B cell (primary cell): ENCODE data around the gene GPR87. TPM values are rescaled to one million over a fixed set of nuclear protein-coding genes. Genes with fewer than 3 reads are reported as not detected.

ENCODE experiments used
- ATAC-seq: fragments of 200-7000 bp; cut with Tn5 transposase; one replicate; pipeline ENCODE4 v1.10.0; 2021; ENCODE audit warnings: low read depth, mild to moderate bottlenecking, moderate number of reproducible peaks, moderate library complexity
- CTCF ChIA-PET: fragments of 350-600 bp; sonication (Branson Sonifier 250); formaldehyde crosslinking; loops from one replicate; lab custom pipeline; 2021; ENCODE audit warnings: antibody characterized with exemption, inconsistent platforms; lab: Charles Lee
- POLR2A ChIA-PET: fragments of 350-600 bp; sonication (Branson Sonifier 250); formaldehyde crosslinking; loops from one replicate; lab custom pipeline; 2021; ENCODE audit warnings: antibody characterized with exemption; lab: Charles Lee
- DNase-seq: peaks from one replicate; pipeline ENCODE4 v3.0.0; 2013
- H2AFZ ChIP-seq: 2 replicates; pipeline ENCODE4 v1.6.1; 2012; ENCODE audit warnings: mild to moderate bottlenecking, low read depth, low read length; ENCODE audit not compliant: insufficient read depth, poor library complexity, severe bottlenecking
- H3K27ac ChIP-seq, 2 donors: 1 replicate in 1 of 2; 2 replicates in 1 of 2; pipeline ENCODE4 v1.5.1; 2012 to 2013; ENCODE audit warnings: low read length in 2 of 2, mild to moderate bottlenecking in 2 of 2, moderate library complexity in 1 of 2
- H3K27me3 ChIP-seq, 4 experiments: fragments of 200-600 bp in 1 of 4; sonication (generic) in 1 of 4; replicated peaks in 1 of 4; 1 replicate in 2 of 4; 2 replicates in 2 of 4; pipeline versions ENCODE4 v1.6.1 to v1.7.0; 2013 to 2016; ENCODE audit warnings: low read length in 3 of 4, mild to moderate bottlenecking in 2 of 4, mixed read lengths in 1 of 4, moderate library complexity in 1 of 4; ENCODE audit not compliant: insufficient read depth in 4 of 4, control insufficient read depth in 3 of 4; ENCODE audit errors: control extremely low read depth in 1 of 4
- H3K36me3 ChIP-seq, 2 experiments: replicated peaks in 1 of 2; 1 replicate in 1 of 2; 2 replicates in 1 of 2; pipeline versions ENCODE4 v1.6.1 to v1.7.1; 2013; ENCODE audit warnings: low read length in 1 of 2; ENCODE audit not compliant: insufficient read depth in 2 of 2, control insufficient read depth in 1 of 2; ENCODE audit errors: control extremely low read depth in 1 of 2, extremely low read depth in 1 of 2
- H3K4me1 ChIP-seq, 2 donors: fragments of 200-600 bp in 1 of 2; sonication (generic) in 1 of 2; 1 replicate in 1 of 2; 2 replicates in 1 of 2; pipeline versions ENCODE4 v1.5.1 to v1.6.1; 2013 to 2017; ENCODE audit warnings: low read length in 2 of 2; ENCODE audit not compliant: control insufficient read depth in 2 of 2, insufficient read depth in 2 of 2
- H3K4me2 ChIP-seq: replicated peaks from 2 replicates; pipeline ENCODE3; 2012; ENCODE audit warnings: mild to moderate bottlenecking, low read depth, low read length; ENCODE audit not compliant: poor library complexity, severe bottlenecking
- H3K4me3 ChIP-seq, 5 experiments: fragments of 200-600 bp in 1 of 5; sonication (generic) in 1 of 5; 1 replicate in 3 of 5; 2 replicates in 2 of 5; pipeline versions ENCODE4 v1.5.1 to v1.7.0; 2011 to 2016; ENCODE audit warnings: low read length in 4 of 5, mild to moderate bottlenecking in 4 of 5, low read depth in 2 of 5, control low read depth in 1 of 5, moderate library complexity in 1 of 5; ENCODE audit not compliant: insufficient read depth in 1 of 5; ENCODE audit errors: control extremely low read depth in 1 of 5, extremely low read depth in 1 of 5
- H3K79me2 ChIP-seq: fragments of 200-600 bp; sonication (generic); one replicate; pipeline ENCODE4 v1.6.0; 2016; ENCODE audit warnings: low read length; ENCODE audit not compliant: control insufficient read depth, insufficient read depth
- H3K9ac ChIP-seq: fragments of 200-600 bp; sonication (generic); 2 replicates; pipeline ENCODE4 v1.6.1; 2017; ENCODE audit warnings: mild to moderate bottlenecking, low read length, moderate library complexity
- H3K9me3 ChIP-seq, 3 donors: one replicate each; pipeline versions ENCODE4 v1.6.1 to v1.7.1; 2013; ENCODE audit warnings: low read length in 2 of 3; ENCODE audit not compliant: control insufficient read depth in 2 of 3, insufficient read depth in 1 of 3; ENCODE audit errors: control extremely low read depth in 1 of 3
- H4K20me1 ChIP-seq: 2 replicates; pipeline ENCODE4 v1.6.0; 2012; ENCODE audit warnings: mild to moderate bottlenecking, low read length; ENCODE audit not compliant: insufficient read depth, control insufficient read depth, poor library complexity, severe bottlenecking
- H3K27ac Mint-ChIP-seq: one replicate; pipeline ENCODE4 v1.8.0; 2021; ENCODE audit warnings: mixed read lengths
- H3K27me3 Mint-ChIP-seq: one replicate; pipeline ENCODE4 v1.8.0; 2021; ENCODE audit warnings: mixed read lengths
- H3K4me1 Mint-ChIP-seq: one replicate; pipeline ENCODE4 v1.8.0; 2021; ENCODE audit warnings: mixed read lengths
- H3K4me3 Mint-ChIP-seq: one replicate; pipeline ENCODE4 v1.8.0; 2021; ENCODE audit warnings: mixed read lengths
- H3K9me3 Mint-ChIP-seq: one replicate; pipeline ENCODE4 v1.8.0; 2022; ENCODE audit warnings: mixed read lengths; ENCODE audit not compliant: insufficient read depth
- CTCF ChIP-seq: fragments of 200-600 bp; IDR thresholded peaks from one replicate; pipeline ENCODE4 v1.8.0; 2022; ENCODE audit warnings: antibody characterized with exemption, mild to moderate bottlenecking
- EZH2 ChIP-seq: IDR thresholded peaks from 2 replicates; pipeline ENCODE4 v1.6.1; 2012; ENCODE audit warnings: borderline replicate concordance, low read depth, mild to moderate bottlenecking, moderate library complexity, low read length; ENCODE audit not compliant: insufficient read depth, poor library complexity, severe bottlenecking
- WGBS: methylation state at CpG from one replicate; pipeline ENCODE4 v1.1.5; 2013; ENCODE audit warnings: missing lambda C conversion rate; ENCODE audit not compliant: insufficient coverage; 5-methylcytosine and 5-hydroxymethylcytosine counted together
- intact Hi-C: fragments of 100-400 bp; cut with micrococcal nuclease; formaldehyde crosslinking; loops from one replicate; pipeline ENCODE4 v1.10.0; 2022
- polyA plus RNA-seq: library from polyadenylated mRNA; depleted of rRNA; stranded (reverse); fragments of >200 nt; gene quantifications from 2 replicates; pipeline ENCODE4 v1.2.3, GENCODE V29; 2012
- total RNA-seq, 2 donors: library from RNA; stranded (reverse); fragments of 120-200 nt in 1 of 2; gene quantifications; 1 replicate in 1 of 2; 2 replicates in 1 of 2; pipeline versions ENCODE4 v1.2.3 to v1.2.4, GENCODE V29; 2013 to 2022

The GPR87 gene
- total and polyA plus RNA-seq, 2 donors (not counting 1 experiment from before 2014, with no cell fraction given): not detected

GRCh38 chr3:151321526-151321925 lies 4.9 kb upstream of the GPR87 start:
- Histone ChIP-seq H3K4me3 (no peak overlapping the region), H3K36me3 (no peaks in the 10 kb centered on the region), H3K4me1 (no peaks in the 10 kb centered on the region), H3K27ac (no peak overlapping the region), H3K9ac (no peak overlapping the region), H3K9me3 (no peaks in the 10 kb centered on the region), H3K27me3 (no peaks in the 10 kb centered on the region), H3K4me2 (no peak overlapping the region), H3K79me2 (no peaks in the 10 kb centered on the region), H4K20me1 (no peaks in the 10 kb centered on the region), H2AFZ (no peak overlapping the region)
- no peak for TF ChIP-seq CTCF
- TF ChIP-seq EZH2: no peak
- Mint-ChIP-seq H3K27me3 (no peaks in the 10 kb centered on the region), H3K4me1 (peaks cover 5% of the 10 kb centered on the region), H3K9me3 (no peaks in the 10 kb centered on the region), H3K27ac (no peak overlapping the region), H3K4me3 (no peak overlapping the region)
- intact Hi-C loops: no loop called here
- CTCF ChIA-PET: interaction anchor here (1.2 kb wide), 1 partner anchor 94 kb away, joined by 3 read pairs; no protein-coding TSS in a partner anchor
- DNase-seq (no peak), ATAC-seq (no peak)
- POLR2A ChIA-PET: no interaction called here
- WGBS: no CpG with 5 or more reads among the region's 1 CpG

GRCh38 chr3:151320131-151320530 lies 3.5 kb upstream of the GPR87 start:
- Histone ChIP-seq H3K27me3 (no peaks in the 10 kb centered on the region), H3K79me2 (no peaks in the 10 kb centered on the region), H4K20me1 (no peaks in the 10 kb centered on the region), H3K36me3 (no peaks in the 10 kb centered on the region), H3K4me3 (no peak overlapping the region), H3K9ac (no peak overlapping the region), H3K27ac (no peak overlapping the region), H3K4me2 (no peak overlapping the region), H3K9me3 (no peaks in the 10 kb centered on the region), H2AFZ (no peak overlapping the region), H3K4me1 (no peaks in the 10 kb centered on the region)
- ChIA-PET CTCF (interaction anchor here (1.2 kb wide), 1 partner anchor 93 kb away, joined by 3 read pairs; no protein-coding TSS in a partner anchor), POLR2A (no interaction called here)
- WGBS: 100% methylated on average over 1 of the region's 2 CpGs
- Mint-ChIP-seq H3K9me3 (no peaks in the 10 kb centered on the region), H3K27ac (no peak overlapping the region), H3K27me3 (no peaks in the 10 kb centered on the region), H3K4me3 (no peak overlapping the region), H3K4me1 (peaks cover 3% of the 10 kb centered on the region)
- no peak for DNase-seq
- intact Hi-C loops: no loop called here
- ATAC-seq: no peak
- TF ChIP-seq CTCF (no peak), EZH2 (no peak)
